IMR-90 (cell line): ENCODE measurements around the gene WDR27. TPM values are rescaled to one million over a fixed set of nuclear protein-coding genes. Genes with fewer than 3 reads are reported as not detected.

ENCODE experiments used
- ATAC-seq: fragments of 200-7000 bp; cut with Tn5 transposase; 2 replicates; pipeline ENCODE4 v1.9.1; 2020; ENCODE audit warnings: low read depth, mild to moderate bottlenecking, moderate library complexity
- BruUV-seq: library from RNA; stranded (reverse); fragments of 400-500 nt; replicated peaks from 2 replicates; lab custom pipeline; 2021; lab: Mats Ljungman, UMichigan
- CTCF ChIA-PET: fragments of 300-600 bp; formaldehyde crosslinking; extraction: SDS; loops from one replicate; lab custom pipeline; 2021; ENCODE audit warnings: antibody characterized with exemption; lab: Yijun Ruan, JAX
- POLR2A ChIA-PET: fragments of 300-600 bp; sonication (Branson Sonifier 250); formaldehyde crosslinking; loops from one replicate; lab custom pipeline; 2022; ENCODE audit warnings: antibody characterized with exemption; ENCODE audit not compliant: unreplicated experiment; lab: Charles Lee
- DNase-seq: peaks from one replicate; pipeline ENCODE4 v3.0.0; 2013
- H2AFZ ChIP-seq: replicated peaks from 2 replicates; pipeline ENCODE3; 2013; ENCODE audit warnings: low read length, mild to moderate bottlenecking; ENCODE audit not compliant: poor library complexity
- H2AK5ac ChIP-seq: 2 replicates; pipeline ENCODE4 v1.6.1; 2013; ENCODE audit warnings: low read depth, low read length, inconsistent platforms
- H2AK9ac ChIP-seq: replicated peaks from 2 replicates; pipeline ENCODE3; 2013; ENCODE audit warnings: mild to moderate bottlenecking, low read depth, low read length, moderate library complexity; ENCODE audit not compliant: poor library complexity
- H2BK120ac ChIP-seq: 2 replicates; pipeline ENCODE4 v1.6.1; 2013; ENCODE audit warnings: low read depth, low read length, inconsistent platforms
- H2BK15ac ChIP-seq: 3 replicates; pipeline ENCODE4 v1.6.1; 2013; ENCODE audit warnings: low read depth, low read length, inconsistent platforms
- H2BK20ac ChIP-seq: 2 replicates; pipeline ENCODE4 v1.6.1; 2013; ENCODE audit warnings: low read depth, mild to moderate bottlenecking, inconsistent platforms, low read length, moderate library complexity
- H2BK5ac ChIP-seq: 2 replicates; pipeline ENCODE4 v1.6.1; 2013; ENCODE audit warnings: mild to moderate bottlenecking, low read depth, low read length, inconsistent platforms; ENCODE audit not compliant: poor library complexity, severe bottlenecking
- H3K14ac ChIP-seq: replicated peaks from 2 replicates; pipeline ENCODE4 v1.6.1; 2013; ENCODE audit warnings: low read depth, low read length, inconsistent platforms
- H3K18ac ChIP-seq: 2 replicates; pipeline ENCODE4 v1.6.1; 2013; ENCODE audit warnings: low read depth, low read length, control low read depth
- H3K23ac ChIP-seq: 2 replicates; pipeline ENCODE4 v1.6.1; 2013; ENCODE audit warnings: low read depth, low read length, inconsistent platforms
- H3K27ac ChIP-seq: 2 replicates; pipeline ENCODE4 v1.5.1; 2013; ENCODE audit warnings: mild to moderate bottlenecking, control low read depth, low read length; ENCODE audit not compliant: insufficient read depth
- H3K27me3 ChIP-seq: 2 replicates; pipeline ENCODE4 v1.6.1; 2013; ENCODE audit warnings: low read length; ENCODE audit not compliant: control insufficient read depth, insufficient read depth
- H3K36me3 ChIP-seq: 2 replicates; pipeline ENCODE4 v1.6.1; 2013; ENCODE audit warnings: low read length, mixed read lengths; ENCODE audit not compliant: control insufficient read depth, insufficient read depth
- H3K4ac ChIP-seq: 2 replicates; pipeline ENCODE4 v1.6.1; 2013; ENCODE audit warnings: low read depth, low read length, inconsistent platforms
- H3K4me1 ChIP-seq: 2 replicates; pipeline ENCODE4 v1.6.1; 2013; ENCODE audit warnings: low read length, mixed read lengths; ENCODE audit not compliant: control insufficient read depth, insufficient read depth
- H3K4me2 ChIP-seq: 2 replicates; pipeline ENCODE4 v1.6.1; 2013; ENCODE audit warnings: low read depth, mild to moderate bottlenecking, control low read depth, low read length, moderate library complexity
- H3K4me3 ChIP-seq: 2 replicates; pipeline ENCODE4 v1.5.1; 2013; ENCODE audit warnings: low read depth, mild to moderate bottlenecking, control low read depth, low read length, moderate library complexity; ENCODE audit not compliant: insufficient read depth
- H3K56ac ChIP-seq: 2 replicates; pipeline ENCODE4 v1.6.1; 2013; ENCODE audit warnings: low read length, inconsistent platforms; ENCODE audit not compliant: insufficient read depth; ENCODE audit errors: extremely low read depth
- H3K79me1 ChIP-seq, 2 experiments: 2 replicates each; pipeline ENCODE4 v1.6.1; 2013; ENCODE audit warnings: low read length in 2 of 2, inconsistent platforms in 1 of 2, low read depth in 1 of 2
- H3K9ac ChIP-seq: 2 replicates; pipeline ENCODE4 v1.6.1; 2013; ENCODE audit warnings: low read depth, low read length, control low read depth
- H3K9me1 ChIP-seq: 2 replicates; pipeline ENCODE4 v1.6.1; 2013; ENCODE audit warnings: low read length, inconsistent platforms; ENCODE audit not compliant: insufficient read depth
- H3K9me3 ChIP-seq: 2 replicates; pipeline ENCODE4 v1.6.1; 2013; ENCODE audit warnings: low read length; ENCODE audit not compliant: control insufficient read depth, insufficient read depth
- H4K20me1 ChIP-seq: 2 replicates; pipeline ENCODE4 v1.6.1; 2013; ENCODE audit warnings: low read length, inconsistent platforms; ENCODE audit not compliant: insufficient read depth
- H4K5ac ChIP-seq: 2 replicates; pipeline ENCODE4 v1.6.1; 2013; ENCODE audit warnings: mild to moderate bottlenecking, low read depth, low read length, control low read depth
- H4K8ac ChIP-seq, 2 experiments: 2 replicates each; pipeline ENCODE4 v1.6.1; 2013; ENCODE audit warnings: low read depth in 2 of 2, low read length in 2 of 2, control low read depth in 1 of 2, inconsistent platforms in 1 of 2
- H4K91ac ChIP-seq: 2 replicates; pipeline ENCODE4 v1.6.1; 2013; ENCODE audit warnings: low read depth, low read length, inconsistent platforms; ENCODE audit not compliant: insufficient read depth
- CEBPB ChIP-seq: IDR thresholded peaks from 2 replicates; pipeline ENCODE4 v1.6.1; 2012; ENCODE audit warnings: low read depth, low read length, improper control_type of control experiment
- CHD1 ChIP-seq: IDR thresholded peaks from 2 replicates; pipeline ENCODE4 v1.6.1; 2012; ENCODE audit warnings: low read depth, low read length, improper control_type of control experiment
- WGBS, 2 experiments: methylation state at CpG; one replicate each; pipeline versions ENCODE4 v1.1.5 to v1.1.7; 2013; ENCODE audit warnings: missing lambda C conversion rate in 2 of 2; ENCODE audit not compliant: insufficient read length in 1 of 2; ENCODE audit errors: extremely low coverage in 2 of 2; 5-methylcytosine and 5-hydroxymethylcytosine counted together
- dilution Hi-C: fragments of 300-500 bp; cut with HindIII; formaldehyde crosslinking; loops from one replicate; pipeline ENCODE4 v1.14.3; 2018; ENCODE audit warnings: low sequenced_read_pairs; ENCODE audit not compliant: unreplicated experiment
- in situ Hi-C: fragments of 300-500 bp; cut with MboI; formaldehyde crosslinking; loops from 3 replicates; pipeline ENCODE4 v1.14.3; 2019; ENCODE audit warnings: low sequenced_read_pairs, inconsistent platforms, mixed read lengths
- intact Hi-C: fragments of 100-400 bp; cut with micrococcal nuclease; formaldehyde crosslinking; loops from 2 replicates; pipeline ENCODE4 v1.10.0; 2022
- polyA plus RNA-seq, 3 experiments: library from polyadenylated mRNA; depleted of rRNA; stranded (reverse); fragments of >200 nt; gene quantifications; 2 replicates each; pipeline ENCODE4 v1.2.3, GENCODE V29; 2012; ENCODE audit warnings: low replicate concordance in 1 of 3
- total RNA-seq: library from RNA; depleted of rRNA; stranded (reverse); fragments of >200 nt; gene quantifications from 2 replicates; pipeline ENCODE4 v1.2.3, GENCODE V29; 2012

WDR27 gene
- total and polyA plus RNA-seq, 2 of the 4 experiments (the other 2 are of a cell fraction) = 7.0 to 18.5 TPM

DNA sequence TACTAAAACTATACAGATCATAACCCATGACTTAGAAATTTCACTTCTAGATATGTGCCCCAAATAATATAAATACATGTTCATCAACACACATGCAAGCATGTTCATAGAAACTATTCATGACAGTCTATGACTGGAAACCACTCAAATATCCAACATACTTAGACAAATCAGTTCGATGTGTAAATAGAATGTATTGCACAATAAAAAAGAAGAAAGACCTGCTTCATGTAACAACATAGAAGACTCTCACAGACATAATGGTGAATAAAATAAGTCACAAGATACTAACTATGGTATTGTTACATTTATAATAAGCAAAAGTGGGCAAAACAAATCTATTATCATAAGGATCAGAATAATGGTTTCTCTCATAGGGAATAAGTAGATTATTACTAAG is 284.7 kb downstream of the WDR27 start:
- CTCF ChIA-PET = no interaction called here
- in situ Hi-C loops = no loop called here

More for the DNA sequence above, 284.7 kb downstream of the WDR27 start:
- no peaks in the 10 kb centered on the region for H3K4me1 ChIP-seq
- dilution Hi-C loops (no loop called here), intact Hi-C loops (no loop called here)
- no peak overlapping the region for H4K8ac ChIP-seq
- no peak overlapping the region for H3K4me2 ChIP-seq
- H3K56ac ChIP-seq = no peak overlapping the region
- no peak overlapping the region for H3K23ac ChIP-seq
- no peak overlapping the region for H3K4ac ChIP-seq
- no peak overlapping the region for H4K5ac ChIP-seq
- TF ChIP-seq CHD1 = no peak
- peak; percentile 71 for TF ChIP-seq CEBPB
- ATAC-seq = no peak
- no TSS peak for BruUV-seq
- H3K14ac ChIP-seq = no peak overlapping the region
- H2BK15ac ChIP-seq = no peak overlapping the region
- H3K18ac ChIP-seq = no peak overlapping the region
- no peak for DNase-seq
- peaks cover 6% of the 10 kb centered on the region for H3K9me3 ChIP-seq
- no peak overlapping the region for H4K91ac ChIP-seq
- H3K9me1 ChIP-seq = no peaks in the 10 kb centered on the region
- H2BK5ac ChIP-seq = no peak overlapping the region
- no peak overlapping the region for H2AFZ ChIP-seq
- POLR2A ChIA-PET = no interaction called here
- H2BK120ac ChIP-seq = no peak overlapping the region
- no peak overlapping the region for H2AK9ac ChIP-seq
- H2AK5ac ChIP-seq = no peak overlapping the region
- no peaks in the 10 kb centered on the region for H3K27me3 ChIP-seq
- no peak overlapping the region for H3K4me3 ChIP-seq
- no peaks in the 10 kb centered on the region for H4K20me1 ChIP-seq
- H3K27ac ChIP-seq = no peak overlapping the region
- no peaks in the 10 kb centered on the region for H3K79me1 ChIP-seq
- H3K36me3 ChIP-seq = no peaks in the 10 kb centered on the region
- WGBS, 2 experiments = no CpG with 5 or more reads among the region's 1 CpG
- no peak overlapping the region for H3K9ac ChIP-seq
- no peak overlapping the region for H2BK20ac ChIP-seq
